ENCODE results near the gene ADAM15.

DNA sequence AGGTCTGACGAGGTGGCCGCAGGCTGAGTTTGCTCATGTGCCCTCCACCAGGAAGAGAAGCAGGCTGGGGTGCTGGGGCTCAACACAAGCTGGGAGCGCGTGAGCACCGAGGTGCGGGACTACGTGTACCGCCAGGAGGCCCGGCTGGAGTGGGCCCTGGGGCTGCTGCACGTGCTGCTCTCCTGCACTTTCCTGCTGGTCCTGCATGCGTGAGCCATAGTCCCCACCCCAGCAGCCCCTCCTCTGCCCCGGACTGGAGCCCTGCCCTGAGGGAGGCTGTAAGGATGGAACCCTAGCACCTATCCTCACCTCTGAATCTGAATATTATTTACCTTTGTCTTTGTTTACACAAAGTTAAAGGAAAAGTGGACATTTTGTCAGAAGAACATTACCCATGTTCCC lies 7.8 kb upstream of the ADAM15 start:
- TF ChIP-seq, protein P1, sequence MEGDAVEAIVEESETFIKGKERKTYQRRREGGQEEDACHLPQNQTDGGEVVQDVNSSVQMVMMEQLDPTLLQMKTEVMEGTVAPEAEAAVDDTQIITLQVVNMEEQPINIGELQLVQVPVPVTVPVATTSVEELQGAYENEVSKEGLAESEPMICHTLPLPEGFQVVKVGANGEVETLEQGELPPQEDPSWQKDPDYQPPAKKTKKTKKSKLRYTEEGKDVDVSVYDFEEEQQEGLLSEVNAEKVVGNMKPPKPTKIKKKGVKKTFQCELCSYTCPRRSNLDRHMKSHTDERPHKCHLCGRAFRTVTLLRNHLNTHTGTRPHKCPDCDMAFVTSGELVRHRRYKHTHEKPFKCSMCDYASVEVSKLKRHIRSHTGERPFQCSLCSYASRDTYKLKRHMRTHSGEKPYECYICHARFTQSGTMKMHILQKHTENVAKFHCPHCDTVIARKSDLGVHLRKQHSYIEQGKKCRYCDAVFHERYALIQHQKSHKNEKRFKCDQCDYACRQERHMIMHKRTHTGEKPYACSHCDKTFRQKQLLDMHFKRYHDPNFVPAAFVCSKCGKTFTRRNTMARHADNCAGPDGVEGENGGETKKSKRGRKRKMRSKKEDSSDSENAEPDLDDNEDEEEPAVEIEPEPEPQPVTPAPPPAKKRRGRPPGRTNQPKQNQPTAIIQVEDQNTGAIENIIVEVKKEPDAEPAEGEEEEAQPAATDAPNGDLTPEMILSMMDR (IDR thresholded peaks at IDR 0.05): no peak
- TF ChIP-seq ZFX (IDR thresholded peaks at IDR 0.05; ENCODE audit: borderline replicate concordance): no peak

Data from 22Rv1 (cell line).